HG03565 (cell line): ENCODE measurements around the gene FSCN2.

Experiments
- ATAC-seq: cut with Tn5 transposase; IDR thresholded peaks from one replicate; pipeline ENCODE4 v1.9.1; 2021; ENCODE audit warnings: mild to moderate bottlenecking, moderate library complexity; ENCODE audit not compliant: unreplicated experiment

Gene FSCN2

GRCh38 chr17:81527591-81528383, at the start of gene FSCN2:
TSS of gene FSCN2 (plus strand) at chr17:81528377. CDS start at chr17:81528532, 155 bp downstream.
- ATAC-seq = no peak

GRCh38 chr17:81479175-81480071, 48.8 kb upstream of the FSCN2 start:
- ATAC-seq = no peak

GRCh38 chr17:81480140-81481072, 47.8 kb upstream of the FSCN2 start:
- no peak for ATAC-seq

GRCh38 chr17:81481073-81481799, 46.9 kb upstream of the FSCN2 start:
- ATAC-seq = no peak

GRCh38 chr17:81481815-81482505, 46.2 kb upstream of the FSCN2 start:
- no peak for ATAC-seq

GRCh38 chr17:81482673-81483072, 45.5 kb upstream of the FSCN2 start:
- no peak for ATAC-seq

GRCh38 chr17:81483085-81483861, 44.9 kb upstream of the FSCN2 start:
- no peak for ATAC-seq

- ATAC-seq = no peak
Observed at GRCh38 chr17:81483862-81484194, 44.3 kb upstream of the FSCN2 start.

- peak; percentile 70 for ATAC-seq
Observed at GRCh38 chr17:81484195-81484979, 43.8 kb upstream of the FSCN2 start.

GRCh38 chr17:81486199-81486810, 41.9 kb upstream of the FSCN2 start:
- ATAC-seq = no peak

GRCh38 chr17:81487089-81487486, 41.1 kb upstream of the FSCN2 start:
- no peak for ATAC-seq

GRCh38 chr17:81487487-81488275, 40.5 kb upstream of the FSCN2 start:
- ATAC-seq = no peak

GRCh38 chr17:81488276-81488860, 39.8 kb upstream of the FSCN2 start:
- no peak for ATAC-seq

GRCh38 chr17:81489012-81489997, 38.9 kb upstream of the FSCN2 start:
- no peak for ATAC-seq
